Measurements from ENCODE around the gene BORCS5.
"Not testable (repeated sequence)": the region's sequence is repeated elsewhere in the genome, so short reads cannot be mapped to it uniquely, and the experiment has no call there.

Gene BORCS5

GRCh38 chr12:12356896-12357718 lies at the start of gene BORCS5:
TSS of gene BORCS5 (plus strand) at chr12:12357078. CDS start at chr12:12357452, 374 bp downstream.
- DNase-seq (ENCODE audit: low spot score): peak; percentile 74

GRCh38 chr12:12310695-12311094 lies 46.2 kb upstream of the BORCS5 start:
- not testable (repeated sequence) for DNase-seq (ENCODE audit: low spot score)

GRCh38 chr12:12315838-12316237 lies 41.0 kb upstream of the BORCS5 start:
- DNase-seq (ENCODE audit: low spot score): no peak

GRCh38 chr12:12319451-12320183 lies 37.3 kb upstream of the BORCS5 start:
- no peak for DNase-seq (ENCODE audit: low spot score)

GRCh38 chr12:12323118-12323517 lies 33.8 kb upstream of the BORCS5 start:
- DNase-seq (ENCODE audit: low spot score): no peak

GRCh38 chr12:12323591-12323990 lies 33.3 kb upstream of the BORCS5 start:
- no peak for DNase-seq (ENCODE audit: low spot score)

- no peak for DNase-seq (ENCODE audit: low spot score)
These were observed 30.6 kb upstream of the BORCS5 start for GRCh38 chr12:12326262-12326661.

GRCh38 chr12:12327802-12328201 lies 29.1 kb upstream of the BORCS5 start:
- DNase-seq (ENCODE audit: low spot score): peak; percentile 66

- no peak for DNase-seq (ENCODE audit: low spot score)
These were observed 25.6 kb upstream of the BORCS5 start for GRCh38 chr12:12331244-12331771.

- DNase-seq (ENCODE audit: low spot score): no peak
These were observed 25.0 kb upstream of the BORCS5 start for GRCh38 chr12:12331896-12332295.

GRCh38 chr12:12333407-12334366 lies 23.2 kb upstream of the BORCS5 start:
- no peak for DNase-seq (ENCODE audit: low spot score)

GRCh38 chr12:12334367-12335040 lies 22.4 kb upstream of the BORCS5 start:
- no peak for DNase-seq (ENCODE audit: low spot score)

GRCh38 chr12:12336049-12336411 lies 20.8 kb upstream of the BORCS5 start:
- DNase-seq (ENCODE audit: low spot score): no peak

- no peak for DNase-seq (ENCODE audit: low spot score)
These were observed 20.4 kb upstream of the BORCS5 start for GRCh38 chr12:12336511-12336910.

- DNase-seq (ENCODE audit: low spot score): peak; percentile 84
These were observed 18.2 kb upstream of the BORCS5 start for GRCh38 chr12:12338527-12339168.

- DNase-seq (ENCODE audit: low spot score): no peak
These were observed 6.9 kb upstream of the BORCS5 start, which contains the start of gene MANSC1 for GRCh38 chr12:12349711-12350665. TSS of gene MANSC1 (minus strand) at chr12:12350242. CDS start at chr12:12343314, 6,928 bp downstream.

- peak; percentile 64 for DNase-seq (ENCODE audit: low spot score)
These were observed 5.9 kb upstream of the BORCS5 start for GRCh38 chr12:12350868-12351463.

- not testable (repeated sequence) for DNase-seq (ENCODE audit: low spot score)
These were observed 5.3 kb upstream of the BORCS5 start for GRCh38 chr12:12351468-12352185.
